ENCODE data around the gene GNB3.

DNA sequence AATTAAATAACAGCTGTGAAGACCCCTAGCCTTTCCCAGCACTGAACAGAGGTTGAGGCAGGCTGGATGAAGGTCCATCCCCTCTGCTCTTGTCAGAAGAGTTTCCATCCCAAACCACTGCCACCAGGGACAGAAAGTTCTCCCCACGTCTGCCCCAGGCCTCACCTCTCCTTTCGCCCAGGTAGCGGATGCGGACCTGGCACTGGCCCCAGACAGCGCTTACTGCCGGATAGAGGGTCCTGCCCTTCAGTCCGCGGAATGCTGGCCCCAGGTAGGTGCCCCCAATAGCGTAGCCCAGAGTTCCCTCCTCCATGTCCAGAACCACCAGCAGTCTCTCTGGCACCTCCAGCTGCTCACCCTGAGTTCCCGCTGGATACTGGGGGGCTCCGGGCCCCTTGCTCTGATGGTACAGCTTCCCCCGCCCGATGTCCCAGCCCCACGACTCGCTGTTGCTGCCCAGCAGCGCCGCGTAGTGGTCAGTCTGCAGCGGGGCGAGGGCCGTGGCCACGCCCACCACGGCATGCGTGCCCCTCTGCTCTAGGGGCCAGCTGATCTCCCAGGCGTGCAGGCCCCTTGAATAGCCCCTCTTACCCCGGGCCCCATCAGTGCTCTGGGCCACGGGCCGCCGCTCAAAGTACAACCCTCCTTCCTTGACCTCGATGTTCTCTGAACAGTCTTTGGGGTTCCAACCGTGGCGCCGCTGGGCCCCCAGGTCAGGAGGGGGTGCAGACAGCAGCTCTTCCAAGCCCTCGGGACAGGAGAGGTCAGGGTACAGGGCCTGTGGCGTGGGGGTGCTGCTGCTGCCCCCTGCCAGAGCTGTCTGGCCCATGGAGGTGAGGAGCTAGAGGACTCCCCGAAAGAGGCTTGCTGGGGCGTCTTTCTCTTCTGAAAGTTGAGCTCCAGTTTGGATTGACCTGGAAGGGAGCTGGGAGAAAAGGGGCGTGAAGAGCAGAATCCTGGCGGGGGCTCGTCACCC is 31.6 kb downstream of the GNB3 start:
- TF ChIP-seq CTCF (IDR thresholded peaks at IDR 0.05) (peak; percentile 90 to 96 (median 96)), POLR2A (IDR thresholded peaks at IDR 0.05) (no peak)
